MCF 10A (cell line): ENCODE measurements around the gene BHLHA15. TPM values are rescaled to one million over a fixed set of nuclear protein-coding genes. Genes with fewer than 3 reads are reported as not detected.

Source experiments
- BruUV-seq: library from RNA; stranded (reverse); fragments of 400-500 nt; replicated peaks from 2 replicates; lab custom pipeline; 2021; lab: Mats Ljungman, UMichigan
- CTCF ChIA-PET: fragments of 300-600 bp; sonication (Branson Sonifier 250); formaldehyde crosslinking; extraction: SDS; loops from one replicate; lab custom pipeline; 2021; ENCODE audit warnings: antibody characterized with exemption, inconsistent platforms; lab: Yijun Ruan, JAX
- POLR2A ChIA-PET: fragments of 300-600, 350-650 bp; sonication (Branson Sonifier 250); formaldehyde crosslinking; extraction: SDS; loops from one replicate; lab custom pipeline; 2020; ENCODE audit warnings: antibody characterized with exemption, inconsistent platforms; lab: Yijun Ruan, JAX
- DNase-seq: peaks from one replicate; pipeline ENCODE4 v3.0.0-alpha.2; 2018; ENCODE audit not compliant: unreplicated experiment
- H3K27ac Mint-ChIP-seq: one replicate; pipeline ENCODE4 v1.8.0; 2022; ENCODE audit warnings: mild to moderate bottlenecking, low read depth, mixed read lengths; ENCODE audit not compliant: unreplicated experiment
- H3K27me3 Mint-ChIP-seq: one replicate; pipeline ENCODE4 v1.8.0; 2022; ENCODE audit warnings: mixed read lengths; ENCODE audit not compliant: insufficient read depth, unreplicated experiment
- H3K36me3 Mint-ChIP-seq: one replicate; pipeline ENCODE4 v1.8.0; 2022; ENCODE audit warnings: mild to moderate bottlenecking, moderate library complexity, mixed read lengths; ENCODE audit not compliant: insufficient read depth, unreplicated experiment
- H3K4me1 Mint-ChIP-seq: one replicate; pipeline ENCODE4 v1.8.0; 2022; ENCODE audit warnings: mixed read lengths; ENCODE audit not compliant: insufficient read depth, unreplicated experiment
- H3K4me3 Mint-ChIP-seq: one replicate; pipeline ENCODE4 v1.8.0; 2022; ENCODE audit warnings: mild to moderate bottlenecking, moderate library complexity, mixed read lengths; ENCODE audit not compliant: unreplicated experiment
- H3K9me3 Mint-ChIP-seq: one replicate; pipeline ENCODE4 v1.8.0; 2022; ENCODE audit warnings: mixed read lengths; ENCODE audit not compliant: unreplicated experiment
- intact Hi-C: fragments of 100-400 bp; cut with micrococcal nuclease; formaldehyde crosslinking; loops from 2 replicates; pipeline ENCODE4 v1.14.1; 2022
- total RNA-seq: library from RNA; stranded (reverse); gene quantifications from 2 replicates; pipeline ENCODE4 v1.2.3, GENCODE V29; 2022
- TF ChIP-seq, protein P1 (sequence below): fragments of 200-600 bp; IDR thresholded peaks from one replicate; pipeline ENCODE4 v1.8.0; 2022; ENCODE audit warnings: antibody characterized with exemption, mild to moderate bottlenecking; ENCODE audit not compliant: unreplicated experiment

The BHLHA15 gene
- total RNA-seq, 1 experiment from 2014 or later = 3.2 TPM

DNA sequence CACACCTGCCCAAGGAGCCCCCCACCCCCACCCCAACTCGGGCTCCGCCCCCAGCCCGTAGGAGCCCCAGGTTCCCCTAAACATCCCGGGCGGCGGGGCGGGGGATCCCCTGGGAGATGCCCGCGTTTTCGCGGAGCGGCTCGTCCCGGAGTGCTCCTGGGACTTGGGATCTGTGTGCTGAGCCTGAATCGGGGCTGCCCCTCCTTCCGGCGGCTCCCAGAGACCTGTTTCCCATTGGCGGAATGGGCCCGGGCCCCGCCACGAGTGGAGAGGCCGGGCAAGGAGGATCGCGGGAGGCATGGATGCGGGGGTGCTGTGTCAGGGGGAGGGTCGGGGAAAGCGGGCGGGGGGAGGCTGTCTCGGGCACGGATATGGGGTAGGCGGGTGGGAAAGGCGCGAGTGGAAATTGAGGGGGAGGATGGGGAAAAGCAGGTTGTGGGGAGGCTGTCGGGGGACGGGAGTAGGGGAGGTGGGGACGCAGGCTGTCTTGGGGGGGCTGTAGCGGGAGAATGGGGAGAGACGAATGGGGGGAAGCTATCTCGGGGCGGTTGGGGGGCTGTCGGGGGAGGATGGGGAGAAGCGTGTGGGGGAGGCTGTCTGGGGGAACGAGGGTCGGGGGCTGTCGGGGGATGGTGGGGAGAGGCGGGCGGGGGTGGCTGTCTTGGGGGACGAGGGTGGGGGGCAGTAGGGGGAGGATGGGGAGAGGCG, 572 bp upstream of the BHLHA15 start:
- no peak for DNase-seq
- H3K4me3 Mint-ChIP-seq = no peak overlapping the region
- no peak overlapping the region for H3K27ac Mint-ChIP-seq
- TF ChIP-seq, protein P1, sequence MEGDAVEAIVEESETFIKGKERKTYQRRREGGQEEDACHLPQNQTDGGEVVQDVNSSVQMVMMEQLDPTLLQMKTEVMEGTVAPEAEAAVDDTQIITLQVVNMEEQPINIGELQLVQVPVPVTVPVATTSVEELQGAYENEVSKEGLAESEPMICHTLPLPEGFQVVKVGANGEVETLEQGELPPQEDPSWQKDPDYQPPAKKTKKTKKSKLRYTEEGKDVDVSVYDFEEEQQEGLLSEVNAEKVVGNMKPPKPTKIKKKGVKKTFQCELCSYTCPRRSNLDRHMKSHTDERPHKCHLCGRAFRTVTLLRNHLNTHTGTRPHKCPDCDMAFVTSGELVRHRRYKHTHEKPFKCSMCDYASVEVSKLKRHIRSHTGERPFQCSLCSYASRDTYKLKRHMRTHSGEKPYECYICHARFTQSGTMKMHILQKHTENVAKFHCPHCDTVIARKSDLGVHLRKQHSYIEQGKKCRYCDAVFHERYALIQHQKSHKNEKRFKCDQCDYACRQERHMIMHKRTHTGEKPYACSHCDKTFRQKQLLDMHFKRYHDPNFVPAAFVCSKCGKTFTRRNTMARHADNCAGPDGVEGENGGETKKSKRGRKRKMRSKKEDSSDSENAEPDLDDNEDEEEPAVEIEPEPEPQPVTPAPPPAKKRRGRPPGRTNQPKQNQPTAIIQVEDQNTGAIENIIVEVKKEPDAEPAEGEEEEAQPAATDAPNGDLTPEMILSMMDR = no peak
- intact Hi-C loops = no loop called here
- peaks cover 17% of the 10 kb centered on the region for H3K36me3 Mint-ChIP-seq
- H3K27me3 Mint-ChIP-seq = no peaks in the 10 kb centered on the region
- no peaks in the 10 kb centered on the region for H3K9me3 Mint-ChIP-seq
- CTCF ChIA-PET = no interaction called here
- no TSS peak for BruUV-seq
- H3K4me1 Mint-ChIP-seq = no peaks in the 10 kb centered on the region
- POLR2A ChIA-PET = no interaction called here

DNA sequence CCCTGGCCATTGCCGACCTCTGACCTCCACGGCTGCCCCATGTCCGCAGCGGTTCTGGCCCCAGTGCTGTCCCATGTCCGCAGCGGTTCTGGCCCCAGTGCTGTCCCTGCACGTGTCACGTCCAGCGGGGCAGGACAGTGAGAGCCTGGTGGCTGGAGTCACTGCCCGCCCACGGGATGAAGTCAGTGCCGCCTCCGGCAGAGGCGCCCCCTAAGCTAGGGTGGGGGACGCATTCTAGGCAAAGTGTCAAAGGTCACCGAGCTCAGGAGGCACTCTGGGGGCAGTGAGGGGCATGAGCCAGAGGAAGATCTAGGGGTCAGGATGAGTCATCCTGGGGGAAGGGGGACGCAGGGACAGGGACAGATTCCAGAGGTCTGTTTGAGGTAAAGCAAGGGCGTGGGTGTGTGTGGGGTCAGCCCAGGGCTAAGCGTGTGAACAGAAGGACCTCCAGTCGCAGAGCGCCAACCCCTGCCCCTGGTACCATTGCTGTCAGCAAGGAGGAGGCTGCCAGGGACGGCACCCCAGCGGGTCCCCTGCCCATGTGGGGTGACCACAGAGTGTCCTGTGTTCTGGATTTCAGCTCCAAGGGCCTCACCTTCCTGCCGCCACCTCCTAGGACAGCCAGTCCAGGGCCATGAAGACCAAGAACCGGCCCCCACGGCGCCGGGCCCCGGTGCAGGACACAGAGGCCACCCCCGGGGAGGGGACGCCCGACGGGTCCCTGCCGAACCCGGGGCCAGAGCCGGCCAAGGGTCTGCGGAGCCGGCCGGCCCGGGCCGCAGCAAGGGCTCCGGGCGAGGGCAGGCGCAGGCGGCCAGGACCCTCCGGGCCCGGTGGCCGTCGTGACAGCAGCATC, 665 bp downstream of the BHLHA15 start:
- intact Hi-C loops = no loop called here
- no peak for DNase-seq
- CTCF ChIA-PET = no interaction called here

DNA sequence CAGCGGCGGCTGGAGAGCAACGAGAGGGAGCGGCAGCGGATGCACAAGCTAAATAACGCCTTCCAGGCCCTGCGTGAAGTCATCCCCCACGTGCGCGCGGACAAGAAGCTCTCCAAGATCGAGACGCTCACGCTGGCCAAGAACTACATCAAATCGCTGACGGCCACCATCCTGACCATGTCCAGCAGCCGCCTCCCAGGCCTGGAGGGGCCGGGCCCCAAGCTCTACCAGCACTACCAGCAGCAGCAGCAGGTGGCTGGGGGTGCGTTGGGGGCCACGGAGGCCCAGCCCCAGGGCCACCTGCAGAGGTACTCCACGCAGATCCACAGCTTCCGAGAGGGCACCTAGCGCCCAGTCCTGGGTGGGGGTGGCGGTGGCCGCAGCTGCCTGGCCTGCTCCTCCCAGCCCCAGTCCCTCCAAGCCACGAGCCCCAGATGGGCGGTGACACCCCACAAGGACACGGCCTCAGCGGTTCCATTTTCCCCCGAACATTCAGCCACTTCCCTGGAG, 1.3 kb downstream of the BHLHA15 start:
- intact Hi-C loops = no loop called here
- DNase-seq = no peak
- ChIA-PET CTCF (no interaction called here), POLR2A (no interaction called here)
- Mint-ChIP-seq H3K27ac (no peak overlapping the region), H3K9me3 (no peaks in the 10 kb centered on the region), H3K36me3 (peaks cover 8% of the 10 kb centered on the region), H3K27me3 (no peaks in the 10 kb centered on the region), H3K4me1 (no peaks in the 10 kb centered on the region), H3K4me3 (no peak overlapping the region)
- TF ChIP-seq, protein P1 = no peak
- TSS peak; percentile 25 for BruUV-seq

More for the DNA sequence above, 665 bp downstream of the BHLHA15 start:
- Mint-ChIP-seq H3K27ac (no peak overlapping the region), H3K4me3 (peak overlapping the region; percentile 41), H3K4me1 (no peaks in the 10 kb centered on the region), H3K36me3 (peaks cover 14% of the 10 kb centered on the region), H3K27me3 (no peaks in the 10 kb centered on the region), H3K9me3 (no peaks in the 10 kb centered on the region)
- POLR2A ChIA-PET = interaction anchor here (0.6 kb wide), 1 partner anchor 194 kb away, joined by 3 read pairs; no protein-coding TSS in a partner anchor
- TF ChIP-seq, protein P1 = no peak
- no TSS peak for BruUV-seq

DNA sequence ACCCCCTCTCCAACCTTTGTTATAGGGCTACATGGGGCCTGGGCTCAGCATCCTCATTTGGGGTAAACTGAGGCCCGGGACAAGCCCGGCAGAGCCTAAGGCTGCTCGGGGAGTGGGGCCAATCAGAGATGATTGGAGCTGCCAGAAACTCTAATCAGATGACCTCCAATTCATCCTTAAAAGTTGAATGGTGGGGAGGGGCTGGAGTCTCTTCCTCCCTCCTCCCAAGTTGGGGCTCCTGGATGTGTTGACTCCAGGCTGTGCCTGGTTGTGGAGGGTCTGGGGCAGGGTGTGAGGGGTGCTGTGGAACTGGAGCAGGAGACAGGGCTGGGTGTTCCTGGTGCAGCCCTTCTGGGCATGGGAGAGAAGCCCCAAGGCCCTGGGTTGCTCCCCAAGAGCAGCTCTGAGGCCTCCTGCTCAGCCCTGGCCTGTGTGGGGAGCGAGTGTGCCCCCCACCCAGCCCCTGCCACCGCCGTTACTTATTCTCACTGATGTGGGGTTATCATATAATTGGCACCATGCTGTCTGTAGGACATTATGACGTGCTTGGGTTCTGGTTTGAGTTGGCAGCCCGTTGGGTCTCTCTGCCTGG, 2.2 kb downstream of the BHLHA15 start:
- Mint-ChIP-seq H3K27me3 (no peaks in the 10 kb centered on the region), H3K4me1 (no peaks in the 10 kb centered on the region), H3K36me3 (peaks cover 5% of the 10 kb centered on the region), H3K4me3 (no peak overlapping the region), H3K9me3 (no peaks in the 10 kb centered on the region), H3K27ac (no peak overlapping the region)
- DNase-seq = no peak
- intact Hi-C loops = no loop called here
- TF ChIP-seq, protein P1 = no peak
- BruUV-seq = no TSS peak
- CTCF ChIA-PET = interaction anchor here (0.5 kb wide), 1 partner anchor 884 kb away, joined by 4 read pairs; no protein-coding TSS in a partner anchor
- POLR2A ChIA-PET = no interaction called here
